Gastroesophageal sphincter (tissue), 3 donors: ENCODE results near the gene FSTL5.

Experiments
- CTCF ChIP-seq, 4 experiments: fragments of 200-600 bp in 2 of 4; fragments of 450-650 bp in 2 of 4; sonication (generic) in 1 of 4; IDR thresholded peaks; one replicate each; pipeline ENCODE4 v1.5.1; 2017 to 2019; ENCODE audit warnings: antibody characterized with exemption in 4 of 4, mild to moderate bottlenecking in 2 of 4, moderate library complexity in 2 of 4
- POLR2A ChIP-seq, 2 donors: fragments of 450-650 bp; IDR thresholded peaks; one replicate each; pipeline ENCODE4 v1.6.1; 2017; ENCODE audit warnings: antibody characterized with exemption in 2 of 2, mild to moderate bottlenecking in 2 of 2, moderate library complexity in 1 of 2
- POLR2AphosphoS5 ChIP-seq: sonication (generic); formaldehyde crosslinking; IDR thresholded peaks from one replicate; pipeline ENCODE4 v1.6.1; 2017; ENCODE audit warnings: antibody characterized with exemption

GRCh38 chr4:161931089-161931488, 232.7 kb downstream of the FSTL5 start:
- TF ChIP-seq CTCF (IDR thresholded peaks at IDR 0.05) (no peak), POLR2A (IDR thresholded peaks at IDR 0.05) (no peak), POLR2AphosphoS5 (no peak)
